SJCRH30 (cell line): ENCODE data around the gene KDM4B. TPM values are rescaled to one million over a fixed set of nuclear protein-coding genes. Genes with fewer than 3 reads are reported as not detected.

Experiments used
- DNase-seq, 2 experiments: peaks; one replicate each; pipeline ENCODE4 v3.0.0-alpha.2; 2015 to 2020
- H3K27ac ChIP-seq: fragments of 250-450 bp; sonication (Bioruptor Pico); 2 replicates; pipeline ENCODE4 v1.5.1; 2020; ENCODE audit warnings: mild to moderate bottlenecking, moderate library complexity
- H3K27me3 ChIP-seq: fragments of 250-450 bp; sonication (Bioruptor Pico); 2 replicates; pipeline ENCODE4 v1.5.1; 2020; ENCODE audit warnings: mild to moderate bottlenecking, moderate library complexity
- H3K36me3 ChIP-seq: fragments of 250-450 bp; sonication (Bioruptor Pico); 2 replicates; pipeline ENCODE4 v1.5.1; 2020; ENCODE audit warnings: mild to moderate bottlenecking, moderate library complexity
- H3K4me1 ChIP-seq: fragments of 250-450 bp; sonication (Bioruptor Pico); 2 replicates; pipeline ENCODE4 v1.5.1; 2020; ENCODE audit warnings: mild to moderate bottlenecking, moderate library complexity
- H3K4me3 ChIP-seq: fragments of 250-450 bp; sonication (Bioruptor Pico); 2 replicates; pipeline ENCODE4 v1.5.1; 2020; ENCODE audit warnings: mild to moderate bottlenecking, moderate library complexity
- H3K9me3 ChIP-seq: fragments of 250-450 bp; sonication (Bioruptor Pico); replicated peaks from 2 replicates; pipeline ENCODE4 v1.5.1; 2020; ENCODE audit warnings: mild to moderate bottlenecking, moderate library complexity
- total RNA-seq: library from RNA; depleted of rRNA; stranded (reverse); fragments of >200 nt; shearing (Covaris generic); gene quantifications from 2 replicates; pipeline ENCODE4 v1.2.3, GENCODE V29; 2014

KDM4B gene
- total RNA-seq, 1 experiment from 2014 or later, result 16.2 TPM

DNA sequence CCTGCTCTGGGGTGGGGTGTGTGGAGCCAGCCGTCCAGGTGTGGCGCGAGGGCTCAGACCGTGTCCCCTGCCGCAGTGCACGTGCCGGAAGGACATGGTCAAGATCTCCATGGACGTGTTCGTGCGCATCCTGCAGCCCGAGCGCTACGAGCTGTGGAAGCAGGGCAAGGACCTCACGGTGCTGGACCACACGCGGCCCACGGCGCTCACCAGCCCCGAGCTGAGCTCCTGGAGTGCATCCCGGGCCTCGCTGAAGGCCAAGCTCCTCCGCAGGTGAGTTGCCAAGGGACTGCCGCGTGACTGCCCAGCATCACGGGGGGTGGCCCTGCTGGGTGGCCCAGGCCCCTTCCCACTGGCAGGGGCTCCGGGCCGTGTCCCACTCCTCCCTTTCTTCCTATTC lies 141.6 kb downstream of the KDM4B start:
- Histone ChIP-seq H3K9me3 (no peaks in the 10 kb centered on the region), H3K36me3 (no peaks in the 10 kb centered on the region), H3K4me1 (no peaks in the 10 kb centered on the region), H3K27me3 (no peaks in the 10 kb centered on the region), H3K27ac (no peak overlapping the region), H3K4me3 (no peak overlapping the region)
- DNase-seq, result no peak

- Histone ChIP-seq H3K36me3 (no peaks in the 10 kb centered on the region), H3K4me3 (no peak overlapping the region), H3K4me1 (no peaks in the 10 kb centered on the region)
Measured at GRCh38 chr19:5111051-5111450, 142.1 kb downstream of the KDM4B start.

GRCh38 chr19:5112175-5112574 lies 143.3 kb downstream of the KDM4B start:
- no peaks in the 10 kb centered on the region for H3K36me3 ChIP-seq
- no peak for DNase-seq
- H3K27me3 ChIP-seq, result no peaks in the 10 kb centered on the region
- no peak overlapping the region for H3K4me3 ChIP-seq
- H3K27ac ChIP-seq, result no peak overlapping the region
- H3K9me3 ChIP-seq, result 0 out of 2 replicates have a peak, but pooled peaks cover 2% of the 10 kb centered on the region
- no peaks in the 10 kb centered on the region for H3K4me1 ChIP-seq

More at GRCh38 chr19:5111051-5111450, 142.1 kb downstream of the KDM4B start:
- Histone ChIP-seq H3K27ac (no peak overlapping the region), H3K9me3 (no peaks in the 10 kb centered on the region), H3K27me3 (no peaks in the 10 kb centered on the region)
- DNase-seq, result no peak

- H3K9me3 ChIP-seq, result 0 out of 2 replicates have a peak, but pooled peaks cover 2% of the 10 kb centered on the region
- no peak overlapping the region for H3K4me3 ChIP-seq
- H3K4me1 ChIP-seq, result no peaks in the 10 kb centered on the region
- no peak overlapping the region for H3K27ac ChIP-seq
- H3K36me3 ChIP-seq, result no peaks in the 10 kb centered on the region
- DNase-seq, result no peak
- H3K27me3 ChIP-seq, result no peaks in the 10 kb centered on the region
Measured at GRCh38 chr19:5112681-5113575, 144.0 kb downstream of the KDM4B start.

GRCh38 chr19:5113633-5114586 lies 145.0 kb downstream of the KDM4B start:
- Histone ChIP-seq H3K4me3 (no peak overlapping the region), H3K4me1 (no peaks in the 10 kb centered on the region), H3K27me3 (no peaks in the 10 kb centered on the region), H3K27ac (no peak overlapping the region), H3K9me3 (0 out of 2 replicates have a peak, but pooled peaks cover 2% of the 10 kb centered on the region), H3K36me3 (no peaks in the 10 kb centered on the region)
- no peak for DNase-seq

- H3K4me3 ChIP-seq, result no peak overlapping the region
- H3K27ac ChIP-seq, result no peak overlapping the region
- 0 out of 2 replicates have a peak, but pooled peaks cover 2% of the 10 kb centered on the region for H3K9me3 ChIP-seq
- H3K36me3 ChIP-seq, result no peaks in the 10 kb centered on the region
- no peaks in the 10 kb centered on the region for H3K27me3 ChIP-seq
- DNase-seq, result no peak
- no peaks in the 10 kb centered on the region for H3K4me1 ChIP-seq
Measured at GRCh38 chr19:5114727-5115126, 145.8 kb downstream of the KDM4B start.

DNA sequence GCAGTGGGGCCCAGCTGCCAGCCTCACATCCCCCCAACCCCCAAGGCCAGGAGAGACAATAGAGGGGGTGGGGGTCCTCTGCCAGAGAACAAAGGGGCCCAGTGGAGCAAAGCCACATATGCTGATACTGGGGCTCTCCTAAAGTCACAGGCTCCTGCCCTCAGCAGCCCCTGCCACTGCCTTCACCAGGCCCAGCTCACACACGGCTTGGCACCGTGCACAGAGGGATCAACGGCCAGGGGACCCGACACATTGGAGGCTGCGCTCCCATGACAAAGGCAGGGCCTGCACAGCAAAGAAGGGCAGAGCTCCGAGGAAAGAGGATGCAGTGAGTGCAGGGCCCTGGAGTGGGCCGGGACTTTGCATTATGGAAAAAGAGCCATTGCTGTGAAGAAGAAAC lies 146.4 kb downstream of the KDM4B start:
- no peak overlapping the region for H3K4me3 ChIP-seq
- 0 out of 2 replicates have a peak, but pooled peaks cover 2% of the 10 kb centered on the region for H3K9me3 ChIP-seq
- H3K27ac ChIP-seq, result no peak overlapping the region
- DNase-seq, result no peak
- no peaks in the 10 kb centered on the region for H3K27me3 ChIP-seq
- no peaks in the 10 kb centered on the region for H3K36me3 ChIP-seq
- no peaks in the 10 kb centered on the region for H3K4me1 ChIP-seq

DNA sequence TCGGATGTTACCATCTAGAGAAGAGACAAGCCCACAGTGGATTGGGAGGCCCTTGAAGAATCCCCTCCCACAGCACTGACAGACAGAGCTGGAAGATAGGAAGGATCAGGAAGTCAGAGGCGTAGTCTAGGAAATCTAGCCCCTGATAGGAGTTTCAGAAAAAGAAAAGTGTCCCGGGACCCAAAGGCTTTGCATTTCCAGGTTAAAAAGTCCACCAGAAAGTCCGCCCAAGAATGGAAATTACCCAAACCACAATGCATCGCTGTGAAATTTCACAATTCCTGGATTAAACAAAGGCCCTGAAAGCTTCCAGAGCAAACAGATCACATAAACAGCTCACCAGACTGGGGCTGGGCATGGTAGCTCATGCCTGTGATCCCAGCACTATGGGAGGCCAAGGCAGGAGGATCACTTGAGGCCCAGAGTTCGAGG lies 146.9 kb downstream of the KDM4B start:
- H3K36me3 ChIP-seq, result no peaks in the 10 kb centered on the region
- no peak for DNase-seq
- H3K9me3 ChIP-seq, result 0 out of 2 replicates have a peak, but pooled peaks cover 2% of the 10 kb centered on the region
- no peaks in the 10 kb centered on the region for H3K4me1 ChIP-seq
- no peak overlapping the region for H3K4me3 ChIP-seq
- no peaks in the 10 kb centered on the region for H3K27me3 ChIP-seq
- no peak overlapping the region for H3K27ac ChIP-seq

GRCh38 chr19:5116292-5116691 lies 147.4 kb downstream of the KDM4B start:
- Histone ChIP-seq H3K36me3 (no peaks in the 10 kb centered on the region), H3K27me3 (no peaks in the 10 kb centered on the region), H3K4me3 (no peak overlapping the region), H3K9me3 (0 out of 2 replicates have a peak, but pooled peaks cover 2% of the 10 kb centered on the region), H3K4me1 (no peaks in the 10 kb centered on the region), H3K27ac (no peak overlapping the region)
- DNase-seq, result no peak

DNA sequence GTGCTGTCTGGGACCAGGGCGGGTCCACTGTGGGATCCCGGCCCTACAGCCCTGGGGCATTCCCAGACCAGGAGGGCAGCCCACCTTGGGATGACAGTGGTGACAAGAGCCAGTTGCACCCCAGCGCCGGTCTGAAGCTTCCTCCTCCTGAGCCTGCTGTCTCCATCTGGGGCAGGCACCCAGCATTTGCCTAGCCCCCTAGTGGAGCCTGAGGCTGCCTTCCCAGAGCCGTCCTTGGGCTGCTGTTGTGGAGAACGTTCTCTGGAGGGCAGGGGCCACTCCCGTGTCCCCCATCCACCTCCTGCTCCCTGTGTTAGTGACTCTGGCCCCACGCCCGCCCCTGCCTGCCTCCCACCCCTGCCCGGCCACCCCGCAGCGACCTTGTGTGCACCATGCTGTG lies 148.5 kb downstream of the KDM4B start:
- H3K4me1 ChIP-seq, result no peaks in the 10 kb centered on the region
- no peak overlapping the region for H3K27ac ChIP-seq
- 0 out of 2 replicates have a peak, but pooled peaks cover 2% of the 10 kb centered on the region for H3K9me3 ChIP-seq
- H3K36me3 ChIP-seq, result no peaks in the 10 kb centered on the region
- DNase-seq, result no peak
- no peak overlapping the region for H3K4me3 ChIP-seq
- no peaks in the 10 kb centered on the region for H3K27me3 ChIP-seq

DNA sequence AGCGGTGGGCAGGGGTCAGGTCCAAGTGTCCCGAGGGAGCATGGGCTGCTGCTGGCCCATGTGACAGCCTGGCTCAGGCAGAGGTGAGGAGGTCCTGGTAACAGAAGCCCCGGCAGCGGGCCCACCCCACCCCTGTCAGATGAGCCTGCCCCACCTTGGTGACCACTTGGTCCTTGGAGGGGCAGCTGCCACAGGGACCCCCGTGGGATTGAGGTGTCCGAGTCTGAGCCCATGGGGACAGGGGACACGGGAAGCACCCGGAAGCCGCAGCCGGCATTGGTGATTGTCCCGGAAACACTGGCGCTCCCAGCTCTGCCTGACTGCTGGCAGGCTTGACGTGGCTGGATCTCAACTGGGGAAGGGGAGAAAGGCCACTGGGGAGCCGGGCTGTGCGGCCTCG lies 149.1 kb downstream of the KDM4B start:
- H3K4me3 ChIP-seq, result no peak overlapping the region
- 0 out of 2 replicates have a peak, but pooled peaks cover 2% of the 10 kb centered on the region for H3K9me3 ChIP-seq
- H3K4me1 ChIP-seq, result no peaks in the 10 kb centered on the region
- DNase-seq, result no peak
- no peaks in the 10 kb centered on the region for H3K27me3 ChIP-seq
- no peak overlapping the region for H3K27ac ChIP-seq
- H3K36me3 ChIP-seq, result no peaks in the 10 kb centered on the region

- no peak overlapping the region for H3K4me3 ChIP-seq
- DNase-seq, result no peak
- H3K4me1 ChIP-seq, result no peaks in the 10 kb centered on the region
- no peaks in the 10 kb centered on the region for H3K36me3 ChIP-seq
- no peak overlapping the region for H3K27ac ChIP-seq
- H3K9me3 ChIP-seq, result 0 out of 2 replicates have a peak, but pooled peaks cover 2% of the 10 kb centered on the region
- H3K27me3 ChIP-seq, result no peaks in the 10 kb centered on the region
Measured at GRCh38 chr19:5119297-5119998, 150.5 kb downstream of the KDM4B start.

- Histone ChIP-seq H3K27ac (no peak overlapping the region), H3K9me3 (0 out of 2 replicates have a peak, but pooled peaks cover 2% of the 10 kb centered on the region), H3K36me3 (no peaks in the 10 kb centered on the region), H3K27me3 (no peaks in the 10 kb centered on the region), H3K4me3 (no peak overlapping the region), H3K4me1 (no peaks in the 10 kb centered on the region)
- DNase-seq, result no peak
Measured at GRCh38 chr19:5120321-5120720, 151.4 kb downstream of the KDM4B start.

DNA sequence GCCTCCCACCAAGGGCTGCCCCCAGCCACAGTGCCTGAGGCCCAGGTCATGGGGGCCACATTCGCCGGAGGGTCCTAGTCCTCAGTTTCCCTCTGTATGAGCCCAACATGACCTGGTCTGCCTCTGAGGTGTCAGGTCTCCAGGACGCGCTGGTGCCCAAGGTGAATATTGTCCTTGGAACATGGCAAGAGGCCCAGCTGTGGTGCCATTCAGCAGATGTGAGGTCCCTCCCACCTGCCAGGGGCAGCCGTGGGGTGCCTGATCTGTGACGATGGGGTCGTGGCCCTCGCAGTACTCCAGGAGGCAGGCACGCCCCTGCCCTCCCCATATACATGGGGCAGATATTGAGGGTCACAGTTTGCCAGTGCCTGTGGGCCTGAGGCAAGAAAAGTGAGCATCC lies 151.9 kb downstream of the KDM4B start:
- Histone ChIP-seq H3K36me3 (no peaks in the 10 kb centered on the region), H3K4me3 (no peak overlapping the region), H3K4me1 (no peaks in the 10 kb centered on the region), H3K27ac (no peak overlapping the region), H3K27me3 (no peaks in the 10 kb centered on the region), H3K9me3 (0 out of 2 replicates have a peak, but pooled peaks cover 2% of the 10 kb centered on the region)
- DNase-seq, result no peak
